K562 (cell line): ENCODE results near the gene KXD1. TPM values are rescaled to one million over a fixed set of nuclear protein-coding genes. Genes with fewer than 3 reads are reported as not detected.

ENCODE experiments used
- CBX8 ChIP-seq: fragments of 200-600 bp; sonication (generic); IDR thresholded peaks from 2 replicates; pipeline ENCODE4 v1.6.1; 2012; ENCODE audit warnings: borderline replicate concordance, mixed run types, low read depth, mild to moderate bottlenecking, moderate library complexity, mixed read lengths, low read length, control low read depth, inconsistent platforms; ENCODE audit not compliant: poor library complexity, severe bottlenecking; ENCODE audit errors: extremely low read depth
- CXXC5 ChIP-seq: fragments of 250-450 bp; sonication (Bioruptor Pico); IDR thresholded peaks from 2 replicates; pipeline ENCODE4 v1.8.0; 2022; ENCODE audit warnings: inconsistent platforms, mild to moderate bottlenecking, moderate library complexity
- EP400 ChIP-seq: fragments of 450-650 bp; IDR thresholded peaks from 2 replicates; pipeline ENCODE4 v1.6.1; 2017; ENCODE audit warnings: antibody characterized with exemption, mild to moderate bottlenecking, moderate library complexity
- ETV5 ChIP-seq: sonication (generic); formaldehyde crosslinking; IDR thresholded peaks from 2 replicates; pipeline ENCODE4 v1.4.0; 2020; ENCODE audit warnings: low read depth, mild to moderate bottlenecking, missing genetic modification reagents
- FIP1L1 ChIP-seq: fragments of 200-400 bp; formaldehyde crosslinking; IDR thresholded peaks from 2 replicates; pipeline ENCODE4 v1.6.1; 2018; ENCODE audit warnings: mild to moderate bottlenecking, low read depth, low read length; ENCODE audit not compliant: poor library complexity, severe bottlenecking
- FOS ChIP-seq: IDR thresholded peaks from 3 replicates; pipeline ENCODE4 v1.6.1; 2011; ENCODE audit not compliant: insufficient read length; ENCODE audit errors: extremely low read depth
- HMGN3 ChIP-seq: IDR thresholded peaks from 2 replicates; pipeline ENCODE4 v1.6.1; 2011; ENCODE audit warnings: borderline replicate concordance, low read depth, mild to moderate bottlenecking, mixed read lengths, low read length; ENCODE audit not compliant: insufficient read length; ENCODE audit errors: extremely low read depth
- HNRNPUL1 ChIP-seq: fragments of 200-400 bp; formaldehyde crosslinking; IDR thresholded peaks from 2 replicates; pipeline ENCODE4 v1.6.1; 2017; ENCODE audit warnings: low read length
- ID3 ChIP-seq, 2 experiments: fragments of 250-450 bp in 1 of 2; fragments of 450-650 bp in 1 of 2; sonication (Bioruptor Pico) in 1 of 2; IDR thresholded peaks; 2 replicates each; pipeline versions ENCODE4 v1.6.1 to v1.8.0; 2016 to 2021; ENCODE audit warnings: mild to moderate bottlenecking in 2 of 2, moderate library complexity in 2 of 2, missing compliant biosample characterization in 1 of 2, missing genetic modification characterization in 1 of 2
- MTA3 ChIP-seq: fragments of 450-650 bp; formaldehyde crosslinking; IDR thresholded peaks from 2 replicates; pipeline ENCODE4 v1.6.1; 2017; ENCODE audit warnings: mild to moderate bottlenecking, borderline replicate concordance
- NONO ChIP-seq, 2 experiments: fragments of 200-400 bp in 1 of 2; fragments of 450-650 bp in 1 of 2; formaldehyde crosslinking in 1 of 2; IDR thresholded peaks; 2 replicates each; pipeline ENCODE4 v1.6.1; 2017; ENCODE audit warnings: low read depth in 2 of 2, mild to moderate bottlenecking in 2 of 2, moderate library complexity in 2 of 2, low read length in 1 of 2
- SMARCE1 ChIP-seq: fragments of 450-650 bp; IDR thresholded peaks from 2 replicates; pipeline ENCODE4 v1.7.1; 2016; ENCODE audit warnings: mild to moderate bottlenecking
- SOX6 ChIP-seq: fragments of 450-650 bp; IDR thresholded peaks from 2 replicates; pipeline ENCODE4 v1.6.1; 2014; ENCODE audit warnings: mild to moderate bottlenecking
- TBP ChIP-seq: optimal IDR thresholded peaks from 2 replicates; pipeline ENCODE3; 2011; ENCODE audit warnings: low read depth, low read length, improper control_type of control experiment
- ZBTB1 ChIP-seq: sonication (generic); formaldehyde crosslinking; IDR thresholded peaks from 2 replicates; pipeline ENCODE4 v1.8.1; 2023; ENCODE audit warnings: missing genetic modification reagents, low read depth, mild to moderate bottlenecking, borderline replicate concordance
- ZNF699 ChIP-seq: fragments of 250-450 bp; sonication (Bioruptor Pico); IDR thresholded peaks from 2 replicates; pipeline ENCODE4 v1.8.0; 2021; ENCODE audit warnings: mild to moderate bottlenecking, moderate library complexity; ENCODE audit not compliant: insufficient replicate concordance
- polyA plus RNA-seq, 8 experiments: library from polyadenylated mRNA; depleted of rRNA in 4 of 8; stranded (reverse) in 5 of 8; unstranded in 3 of 8; fragments of >200 nt; fragmentation: Nextera tagmentation in 2 of 8; fragmentation: Illumina TruSeq in 1 of 8; extraction: Ambion mirVana in 2 of 8; extraction: Trizol in 1 of 8; gene quantifications; 2 replicates each; pipeline versions ENCODE4 v1.2.1 to v1.2.3, GENCODE V29; 2011 to 2014; ENCODE audit warnings: inconsistent platforms in 1 of 8, missing spikeins in 1 of 8
- total RNA-seq, 7 experiments: library from RNA; depleted of rRNA in 6 of 7; stranded (reverse); fragments of >200 nt in 6 of 7; fragmentation: Illumina TruSeq in 2 of 7; extraction: Trizol in 2 of 7; gene quantifications; 2 replicates each; pipeline versions ENCODE4 v1.2.1 to v1.2.3, GENCODE V29; 2011 to 2021; ENCODE audit warnings: low replicate concordance in 1 of 7
- TF ChIP-seq, protein P1 (sequence below), 3 experiments: fragments of 200-800 bp in 1 of 3; sonication (Bioruptor generic) in 1 of 3; sonication (generic) in 1 of 3; formaldehyde crosslinking in 1 of 3; IDR thresholded peaks; 2 replicates each; pipeline versions ENCODE4 v1.6.1 to v1.8.0; 2016 to 2022; ENCODE audit warnings: mild to moderate bottlenecking in 2 of 3, missing compliant biosample characterization in 2 of 3, missing genetic modification characterization in 2 of 3, missing genetic modification reagents in 1 of 3
- TF ChIP-seq, protein P2 (sequence below), 3 experiments: IDR thresholded peaks in 2 of 3; conservative IDR thresholded peaks in 1 of 3; 2 replicates each; pipeline ENCODE4 v1.5.1; 2011 to 2012; ENCODE audit warnings: low read length in 3 of 3, mild to moderate bottlenecking in 3 of 3, control low read depth in 2 of 3, improper control_type of control experiment in 1 of 3, inconsistent platforms in 1 of 3, low read depth in 1 of 3, mixed read lengths in 1 of 3, moderate library complexity in 1 of 3; ENCODE audit not compliant: insufficient read depth in 2 of 3
- TF ChIP-seq, protein P3 (sequence below): fragments of 250-450 bp; sonication (Bioruptor Pico); IDR thresholded peaks from 2 replicates; pipeline ENCODE4 v1.9.0; 2021; ENCODE audit warnings: mild to moderate bottlenecking, inconsistent platforms

Gene KXD1
- total and polyA plus RNA-seq, 9 of the 15 experiments (the other 6 are each of a cell fraction or from before 2014, with no cell fraction given), result 21.9 to 210 (median 118) TPM

GRCh38 chr19:18594096-18594823, 36.6 kb downstream of the KXD1 start (continued):
- TF ChIP-seq MTA3 (peak; percentile 47), NONO (IDR thresholded peaks at IDR 0.05; ENCODE audit: low read depth in 2 of 2, low read length in 1 of 2) (peak in 1 of 2 experiments; percentile 91; a peak in 2 of 4 replicates), TBP (peak; percentile 42), CXXC5 (CRISPR knock-in tag) (peak; percentile 80), HNRNPUL1 (no peak), ID3 (CRISPR knock-in tag; IDR thresholded peaks at IDR 0.05) (no peak), ID3 (tag; IDR thresholded peaks at IDR 0.05) (0 out of 2 replicates have a peak, but pooled peaks have one; percentile 30), ZNF699 (CRISPR knock-in tag) (no peak), HMGN3 (peak; percentile 95), SMARCE1 (peak; percentile 44), FOS (peak; percentile 48), SOX6 (peak; percentile 58; the same call in 1 of the 2 replicates), CBX8 (no peak), EP400 (peak; percentile 33; the same call in 1 of the 2 replicates), ZBTB1 (CRISPR knock-in tag) (0 out of 2 replicates have a peak, but pooled peaks have one; percentile 30), ETV5 (CRISPR knock-in tag) (0 out of 2 replicates have a peak, but pooled peaks have one; percentile 27), FIP1L1 (peak; percentile 70)
- TF ChIP-seq, protein P1, sequence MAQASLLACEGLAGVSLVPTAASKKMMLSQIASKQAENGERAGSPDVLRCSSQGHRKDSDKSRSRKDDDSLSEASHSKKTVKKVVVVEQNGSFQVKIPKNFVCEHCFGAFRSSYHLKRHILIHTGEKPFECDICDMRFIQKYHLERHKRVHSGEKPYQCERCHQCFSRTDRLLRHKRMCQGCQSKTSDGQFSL (CRISPR knock-in tag; IDR thresholded peaks at IDR 0.05), result peak; percentile 38; the same call in 1 of the 2 replicates
- TF ChIP-seq, protein P1 (tag; IDR thresholded peaks at IDR 0.05), result no peak
- TF ChIP-seq, protein P2, sequence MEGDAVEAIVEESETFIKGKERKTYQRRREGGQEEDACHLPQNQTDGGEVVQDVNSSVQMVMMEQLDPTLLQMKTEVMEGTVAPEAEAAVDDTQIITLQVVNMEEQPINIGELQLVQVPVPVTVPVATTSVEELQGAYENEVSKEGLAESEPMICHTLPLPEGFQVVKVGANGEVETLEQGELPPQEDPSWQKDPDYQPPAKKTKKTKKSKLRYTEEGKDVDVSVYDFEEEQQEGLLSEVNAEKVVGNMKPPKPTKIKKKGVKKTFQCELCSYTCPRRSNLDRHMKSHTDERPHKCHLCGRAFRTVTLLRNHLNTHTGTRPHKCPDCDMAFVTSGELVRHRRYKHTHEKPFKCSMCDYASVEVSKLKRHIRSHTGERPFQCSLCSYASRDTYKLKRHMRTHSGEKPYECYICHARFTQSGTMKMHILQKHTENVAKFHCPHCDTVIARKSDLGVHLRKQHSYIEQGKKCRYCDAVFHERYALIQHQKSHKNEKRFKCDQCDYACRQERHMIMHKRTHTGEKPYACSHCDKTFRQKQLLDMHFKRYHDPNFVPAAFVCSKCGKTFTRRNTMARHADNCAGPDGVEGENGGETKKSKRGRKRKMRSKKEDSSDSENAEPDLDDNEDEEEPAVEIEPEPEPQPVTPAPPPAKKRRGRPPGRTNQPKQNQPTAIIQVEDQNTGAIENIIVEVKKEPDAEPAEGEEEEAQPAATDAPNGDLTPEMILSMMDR (IDR thresholded peaks at IDR 0.05 in 2 of 3, conservative IDR thresholded peaks at IDR 0.05 in 1 of 3; ENCODE audit: insufficient read depth in 2 of 3, low read depth in 1 of 3, low read length in 3 of 3), result peak; percentile 69 to 92 (median 84)
- TF ChIP-seq, protein P3, sequence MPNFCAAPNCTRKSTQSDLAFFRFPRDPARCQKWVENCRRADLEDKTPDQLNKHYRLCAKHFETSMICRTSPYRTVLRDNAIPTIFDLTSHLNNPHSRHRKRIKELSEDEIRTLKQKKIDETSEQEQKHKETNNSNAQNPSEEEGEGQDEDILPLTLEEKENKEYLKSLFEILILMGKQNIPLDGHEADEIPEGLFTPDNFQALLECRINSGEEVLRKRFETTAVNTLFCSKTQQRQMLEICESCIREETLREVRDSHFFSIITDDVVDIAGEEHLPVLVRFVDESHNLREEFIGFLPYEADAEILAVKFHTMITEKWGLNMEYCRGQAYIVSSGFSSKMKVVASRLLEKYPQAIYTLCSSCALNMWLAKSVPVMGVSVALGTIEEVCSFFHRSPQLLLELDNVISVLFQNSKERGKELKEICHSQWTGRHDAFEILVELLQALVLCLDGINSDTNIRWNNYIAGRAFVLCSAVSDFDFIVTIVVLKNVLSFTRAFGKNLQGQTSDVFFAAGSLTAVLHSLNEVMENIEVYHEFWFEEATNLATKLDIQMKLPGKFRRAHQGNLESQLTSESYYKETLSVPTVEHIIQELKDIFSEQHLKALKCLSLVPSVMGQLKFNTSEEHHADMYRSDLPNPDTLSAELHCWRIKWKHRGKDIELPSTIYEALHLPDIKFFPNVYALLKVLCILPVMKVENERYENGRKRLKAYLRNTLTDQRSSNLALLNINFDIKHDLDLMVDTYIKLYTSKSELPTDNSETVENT (CRISPR knock-in tag), result peak; percentile 37; the same call in 1 of the 2 replicates
